Panc1 (cell line): ENCODE measurements around the gene FBXO17.

ENCODE experiments used
- POLR2AphosphoS5 ChIP-seq: IDR thresholded peaks from 2 replicates; pipeline ENCODE4 v1.6.1; 2012; ENCODE audit warnings: mild to moderate bottlenecking, low read depth, low read length, moderate library complexity
- TCF7L2 ChIP-seq: IDR thresholded peaks from 2 replicates; pipeline ENCODE4 v1.6.1; 2011; ENCODE audit warnings: mild to moderate bottlenecking, low read depth, low read length, inconsistent platforms
- TF ChIP-seq, protein P1 (sequence below): fragments of 450-650 bp; IDR thresholded peaks from 2 replicates; pipeline ENCODE4 v1.5.1; 2017; ENCODE audit warnings: mild to moderate bottlenecking
- TF ChIP-seq, protein P2 (sequence below), 2 experiments: IDR thresholded peaks; 2 replicates each; pipeline ENCODE4 v1.6.1; 2011 to 2012; ENCODE audit warnings: low read depth in 2 of 2, control low read depth in 1 of 2, low read length in 1 of 2, mild to moderate bottlenecking in 1 of 2, moderate library complexity in 1 of 2; ENCODE audit not compliant: insufficient read depth in 1 of 2

DNA sequence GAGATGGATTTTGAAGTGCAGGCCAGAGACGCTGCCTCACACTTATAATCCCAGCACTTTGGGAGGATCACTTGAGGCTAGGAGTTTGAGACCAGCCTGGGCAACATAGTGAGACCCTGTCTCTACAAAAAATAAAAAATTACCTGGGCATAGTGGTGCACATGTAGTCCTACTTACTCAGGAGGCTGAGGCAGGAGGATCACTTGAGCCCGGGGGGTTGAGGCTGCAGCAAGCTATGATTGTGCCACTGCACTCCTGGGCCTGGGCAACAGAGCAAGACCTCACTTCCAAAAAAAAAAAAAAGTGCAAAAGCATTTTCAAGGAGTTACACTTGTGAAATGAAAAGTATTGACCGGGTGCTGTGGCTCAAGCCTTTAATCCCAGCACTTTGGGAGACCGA, 27.6 kb upstream of the FBXO17 start:
- TF ChIP-seq, protein P1, sequence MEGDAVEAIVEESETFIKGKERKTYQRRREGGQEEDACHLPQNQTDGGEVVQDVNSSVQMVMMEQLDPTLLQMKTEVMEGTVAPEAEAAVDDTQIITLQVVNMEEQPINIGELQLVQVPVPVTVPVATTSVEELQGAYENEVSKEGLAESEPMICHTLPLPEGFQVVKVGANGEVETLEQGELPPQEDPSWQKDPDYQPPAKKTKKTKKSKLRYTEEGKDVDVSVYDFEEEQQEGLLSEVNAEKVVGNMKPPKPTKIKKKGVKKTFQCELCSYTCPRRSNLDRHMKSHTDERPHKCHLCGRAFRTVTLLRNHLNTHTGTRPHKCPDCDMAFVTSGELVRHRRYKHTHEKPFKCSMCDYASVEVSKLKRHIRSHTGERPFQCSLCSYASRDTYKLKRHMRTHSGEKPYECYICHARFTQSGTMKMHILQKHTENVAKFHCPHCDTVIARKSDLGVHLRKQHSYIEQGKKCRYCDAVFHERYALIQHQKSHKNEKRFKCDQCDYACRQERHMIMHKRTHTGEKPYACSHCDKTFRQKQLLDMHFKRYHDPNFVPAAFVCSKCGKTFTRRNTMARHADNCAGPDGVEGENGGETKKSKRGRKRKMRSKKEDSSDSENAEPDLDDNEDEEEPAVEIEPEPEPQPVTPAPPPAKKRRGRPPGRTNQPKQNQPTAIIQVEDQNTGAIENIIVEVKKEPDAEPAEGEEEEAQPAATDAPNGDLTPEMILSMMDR, result no peak
- TF ChIP-seq TCF7L2 (no peak), POLR2AphosphoS5 (no peak)
- TF ChIP-seq, protein P2, sequence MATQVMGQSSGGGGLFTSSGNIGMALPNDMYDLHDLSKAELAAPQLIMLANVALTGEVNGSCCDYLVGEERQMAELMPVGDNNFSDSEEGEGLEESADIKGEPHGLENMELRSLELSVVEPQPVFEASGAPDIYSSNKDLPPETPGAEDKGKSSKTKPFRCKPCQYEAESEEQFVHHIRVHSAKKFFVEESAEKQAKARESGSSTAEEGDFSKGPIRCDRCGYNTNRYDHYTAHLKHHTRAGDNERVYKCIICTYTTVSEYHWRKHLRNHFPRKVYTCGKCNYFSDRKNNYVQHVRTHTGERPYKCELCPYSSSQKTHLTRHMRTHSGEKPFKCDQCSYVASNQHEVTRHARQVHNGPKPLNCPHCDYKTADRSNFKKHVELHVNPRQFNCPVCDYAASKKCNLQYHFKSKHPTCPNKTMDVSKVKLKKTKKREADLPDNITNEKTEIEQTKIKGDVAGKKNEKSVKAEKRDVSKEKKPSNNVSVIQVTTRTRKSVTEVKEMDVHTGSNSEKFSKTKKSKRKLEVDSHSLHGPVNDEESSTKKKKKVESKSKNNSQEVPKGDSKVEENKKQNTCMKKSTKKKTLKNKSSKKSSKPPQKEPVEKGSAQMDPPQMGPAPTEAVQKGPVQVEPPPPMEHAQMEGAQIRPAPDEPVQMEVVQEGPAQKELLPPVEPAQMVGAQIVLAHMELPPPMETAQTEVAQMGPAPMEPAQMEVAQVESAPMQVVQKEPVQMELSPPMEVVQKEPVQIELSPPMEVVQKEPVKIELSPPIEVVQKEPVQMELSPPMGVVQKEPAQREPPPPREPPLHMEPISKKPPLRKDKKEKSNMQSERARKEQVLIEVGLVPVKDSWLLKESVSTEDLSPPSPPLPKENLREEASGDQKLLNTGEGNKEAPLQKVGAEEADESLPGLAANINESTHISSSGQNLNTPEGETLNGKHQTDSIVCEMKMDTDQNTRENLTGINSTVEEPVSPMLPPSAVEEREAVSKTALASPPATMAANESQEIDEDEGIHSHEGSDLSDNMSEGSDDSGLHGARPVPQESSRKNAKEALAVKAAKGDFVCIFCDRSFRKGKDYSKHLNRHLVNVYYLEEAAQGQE (IDR thresholded peaks at IDR 0.05; ENCODE audit: insufficient read depth in 1 of 2, low read depth in 2 of 2, low read length in 1 of 2), result no peak
